IPS-NIHi11 (cell line): ENCODE results near the gene LMO7.

ENCODE experiments used
- DNase-seq: peaks from one replicate; pipeline ENCODE4 v3.0.0; 2012; ENCODE audit warnings: mixed read lengths, low spot score

The LMO7 gene

DNA sequence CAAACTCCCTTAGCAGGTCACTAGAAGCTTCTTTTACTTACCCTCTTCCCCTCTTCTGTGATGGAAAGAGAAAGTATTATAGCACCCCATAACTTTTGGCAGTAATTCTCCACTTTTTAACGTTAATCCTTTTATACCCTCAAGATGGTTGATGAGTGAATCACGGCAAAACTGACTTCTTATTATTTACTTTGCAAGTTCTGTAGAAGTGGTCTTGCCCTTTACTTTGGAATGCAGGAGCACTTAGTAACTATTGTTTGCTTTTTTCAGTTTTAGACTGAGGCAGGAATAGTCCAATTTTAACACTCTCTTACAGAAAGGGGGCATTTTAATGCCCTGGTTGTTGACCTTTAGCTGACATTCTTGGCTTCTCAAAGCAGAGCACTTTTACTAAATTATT is 260.1 kb downstream of the LMO7 start:
- DNase-seq: no peak

DNA sequence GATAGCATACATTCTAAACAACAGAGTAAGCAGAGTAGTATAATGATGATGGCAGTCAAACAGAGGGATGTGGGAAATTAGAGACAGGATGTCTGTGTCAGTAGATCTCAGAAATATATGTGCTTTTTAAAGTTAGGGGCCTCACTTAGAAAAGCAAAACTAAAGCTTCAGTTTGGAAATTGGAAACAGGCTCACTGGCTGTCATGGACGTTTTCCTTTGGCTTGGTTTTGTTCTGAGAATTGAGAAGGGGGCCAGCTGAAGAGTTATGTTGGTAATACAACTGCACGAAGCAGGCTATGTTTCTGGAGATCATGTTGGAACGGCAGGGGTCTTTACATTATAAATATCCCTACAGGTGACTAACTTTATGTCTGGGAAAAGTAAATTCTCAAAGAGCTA is 261.3 kb downstream of the LMO7 start:
- DNase-seq: no peak

DNA sequence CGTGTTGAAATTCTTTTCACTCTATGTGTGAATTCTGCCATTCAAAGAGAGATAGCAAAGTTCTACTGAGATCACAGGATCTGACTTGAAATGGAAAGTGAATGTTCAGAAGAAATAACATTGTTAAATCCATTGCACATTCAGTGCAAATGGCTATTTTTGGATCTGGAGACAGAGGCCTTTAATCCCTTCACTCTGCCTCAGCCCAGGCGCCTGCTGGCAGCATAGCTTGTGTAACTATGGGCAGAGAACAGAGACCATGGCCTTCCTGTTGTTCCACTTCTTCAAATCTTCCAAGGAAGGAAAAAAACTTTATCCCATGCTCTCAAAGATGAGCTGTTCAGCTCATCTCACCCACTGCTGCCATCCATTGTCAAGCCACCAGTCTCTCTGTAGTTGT is 265.4 kb downstream of the LMO7 start:
- no peak for DNase-seq

DNA sequence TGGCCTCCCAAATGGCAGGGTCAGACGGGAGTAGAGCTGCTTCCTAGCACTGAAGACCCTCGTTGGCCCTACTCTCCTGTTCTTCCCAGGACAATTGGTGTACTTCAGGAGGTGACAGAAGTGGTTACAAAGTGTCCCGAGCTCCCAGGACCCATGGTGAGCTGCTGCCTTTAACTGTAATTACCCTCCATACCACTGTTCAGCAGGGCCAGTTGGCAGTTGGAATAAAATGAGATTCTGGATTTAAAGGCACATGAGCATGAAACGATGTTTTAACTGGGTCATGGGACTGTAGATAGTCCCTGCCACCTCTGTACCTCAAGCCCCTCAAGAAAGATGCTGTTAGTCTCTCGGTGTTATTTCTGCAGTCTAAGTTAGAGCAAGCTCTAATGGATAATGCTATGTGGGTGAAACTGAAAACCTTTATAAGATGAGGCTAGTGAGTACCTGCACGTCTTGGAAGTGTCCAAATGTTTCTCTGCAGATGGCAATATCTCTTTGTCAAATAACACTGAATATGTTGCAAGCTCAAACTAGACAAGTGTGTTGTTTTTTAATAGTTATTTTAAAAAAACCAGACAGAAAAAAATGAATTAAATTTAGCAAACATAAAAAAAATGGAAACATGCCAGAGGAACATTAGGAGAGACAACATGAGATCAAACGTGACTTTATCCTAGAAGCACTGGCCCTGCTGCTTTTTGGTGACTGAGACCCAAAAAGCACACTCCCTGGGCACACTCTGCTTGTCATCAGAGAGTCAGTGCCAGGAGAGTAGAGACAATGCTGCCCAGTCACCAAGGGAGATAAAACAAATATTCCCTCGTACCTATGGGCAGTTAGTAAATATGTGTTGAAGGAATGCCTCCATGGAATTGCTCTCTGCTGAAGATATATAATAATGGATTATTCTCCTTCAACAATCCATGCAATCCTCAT is 266.3 kb downstream of the LMO7 start:
- no peak for DNase-seq

DNA sequence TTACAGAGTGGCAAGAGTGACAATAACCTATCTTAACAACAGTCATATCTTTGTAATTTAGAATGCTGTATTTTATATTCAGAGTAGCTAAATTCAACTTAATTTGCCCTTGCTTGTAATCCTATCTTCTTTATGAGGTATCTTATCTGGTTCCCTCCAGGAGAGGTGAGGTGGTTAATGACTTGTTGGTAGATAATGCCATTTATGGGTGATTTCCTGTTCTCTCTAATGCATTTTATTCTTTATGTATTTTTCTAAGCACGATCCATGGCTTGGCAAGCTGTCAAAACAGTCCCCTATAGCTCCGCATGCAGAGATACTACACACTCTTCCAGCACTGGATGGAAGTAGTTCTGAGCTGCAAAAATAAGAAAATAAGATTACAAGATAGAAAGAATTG is 267.9 kb downstream of the LMO7 start:
- DNase-seq: no peak

DNA sequence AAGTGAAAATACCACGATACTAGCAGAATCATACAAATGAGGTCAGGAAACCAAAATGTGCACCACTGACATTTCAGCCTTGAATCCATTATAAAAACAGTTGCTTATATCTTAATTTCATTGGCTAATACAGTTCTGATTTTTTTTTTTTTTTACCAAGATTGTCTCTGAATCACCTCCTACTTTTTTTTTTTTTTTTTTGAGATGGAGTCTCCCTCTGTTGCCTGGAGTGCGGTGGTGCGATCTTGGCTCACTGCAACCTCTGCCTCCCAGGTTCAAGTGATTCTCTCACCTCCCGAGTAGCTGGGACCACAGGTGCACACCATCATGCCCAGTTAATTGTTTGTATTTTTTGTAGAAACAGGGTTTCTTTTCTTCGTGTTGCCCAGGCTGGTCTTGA is 270.2 kb downstream of the LMO7 start:
- DNase-seq: no peak

DNA sequence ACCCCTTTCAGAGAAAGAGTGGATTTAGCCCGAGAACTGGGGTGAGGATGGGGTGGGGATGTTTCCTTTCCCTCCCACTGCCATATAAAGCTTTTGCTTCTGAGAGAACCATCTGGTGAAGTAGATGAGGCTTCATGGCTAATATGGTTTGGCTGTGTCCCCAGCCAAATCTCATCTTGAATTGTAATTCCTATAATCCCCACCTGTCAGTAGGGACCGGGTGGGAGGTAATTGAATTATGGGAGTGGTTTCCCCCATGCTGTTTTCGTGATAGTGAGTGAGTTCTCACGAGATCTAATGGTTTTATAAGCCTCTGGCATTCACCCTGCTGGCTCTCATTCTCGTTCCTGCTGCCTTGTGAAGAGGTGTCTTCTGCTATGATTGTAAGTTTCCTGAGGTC is 270.9 kb downstream of the LMO7 start:
- no peak for DNase-seq

DNA sequence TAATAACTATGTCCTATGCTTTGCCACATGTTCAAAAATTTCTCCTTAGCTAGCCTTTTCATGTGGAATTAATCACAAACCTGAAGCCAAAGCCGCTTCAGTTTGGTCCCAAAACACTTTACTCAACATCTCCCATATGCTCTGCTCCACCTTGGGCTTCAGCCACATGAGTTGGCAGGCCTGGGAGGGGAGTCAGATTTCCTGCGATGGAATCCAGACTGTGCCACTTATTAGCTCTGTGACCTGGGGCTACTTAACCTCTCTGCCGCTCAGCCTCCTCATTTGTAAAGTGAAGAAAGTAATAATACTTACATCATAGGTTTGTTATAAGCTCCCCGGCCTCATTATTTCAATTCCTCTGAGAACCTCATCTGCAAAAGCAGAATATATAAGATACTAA is 272.0 kb downstream of the LMO7 start:
- DNase-seq: no peak
